Panc1 (cell line): ENCODE results near the gene NINJ2. TPM values are rescaled to one million over a fixed set of nuclear protein-coding genes. Genes with fewer than 3 reads are reported as not detected.

Experiments
- ATAC-seq: fragments of 200-7000 bp; cut with Tn5 transposase; 2 replicates; pipeline ENCODE4 v1.9.1; 2020; ENCODE audit warnings: mild to moderate bottlenecking, moderate library complexity
- BruUV-seq: library from RNA; stranded (reverse); fragments of 400-500 nt; replicated peaks from 2 replicates; lab custom pipeline; 2021; lab: Mats Ljungman, UMichigan
- CTCF ChIA-PET: fragments of 300-600 bp; sonication (Branson Sonifier 250); formaldehyde crosslinking; loops from one replicate; lab custom pipeline; 2022; ENCODE audit warnings: antibody characterized with exemption; lab: Charles Lee
- POLR2A ChIA-PET: fragments of 300-600 bp; sonication (Branson Sonifier 250); formaldehyde crosslinking; loops from one replicate; lab custom pipeline; 2022; ENCODE audit warnings: antibody characterized with exemption; lab: Charles Lee
- DNase-seq: peaks from one replicate; pipeline ENCODE4 v3.0.0-alpha.2; 2010; ENCODE audit warnings: low read depth, low spot score
- H3K27ac ChIP-seq: 2 replicates; pipeline ENCODE4 v1.5.1; 2011; ENCODE audit warnings: mild to moderate bottlenecking, low read length, inconsistent platforms
- H3K27me3 ChIP-seq: fragments of 200-500 bp; sonication (Bioruptor generic); 2 replicates; pipeline ENCODE4 v1.6.0; 2014; ENCODE audit warnings: low read length, inconsistent platforms; ENCODE audit not compliant: control insufficient read depth, insufficient read depth
- H3K36me3 ChIP-seq: fragments of 200-500 bp; sonication (Bioruptor generic); 2 replicates; pipeline ENCODE4 v1.5.1; 2014; ENCODE audit warnings: inconsistent platforms, mild to moderate bottlenecking, low read length, moderate library complexity; ENCODE audit not compliant: control insufficient read depth, insufficient read depth
- H3K4me1 ChIP-seq: 2 replicates; pipeline ENCODE4 v1.5.1; 2011; ENCODE audit warnings: inconsistent platforms, mild to moderate bottlenecking, low read length, moderate library complexity; ENCODE audit not compliant: control insufficient read depth, insufficient read depth
- H3K4me3 ChIP-seq, 2 experiments: 2 replicates each; pipeline ENCODE4 v1.5.1; 2011 to 2012; ENCODE audit warnings: low read depth in 2 of 2, low read length in 2 of 2, mild to moderate bottlenecking in 2 of 2, inconsistent platforms in 1 of 2, moderate library complexity in 1 of 2
- H3K9me3 ChIP-seq: fragments of 200-500 bp; sonication (Bioruptor generic); 2 replicates; pipeline ENCODE4 v1.5.1; 2014; ENCODE audit warnings: low read depth, mild to moderate bottlenecking, inconsistent platforms, low read length, moderate library complexity; ENCODE audit not compliant: control insufficient read depth, insufficient read depth
- POLR2AphosphoS5 ChIP-seq: IDR thresholded peaks from 2 replicates; pipeline ENCODE4 v1.6.1; 2012; ENCODE audit warnings: mild to moderate bottlenecking, low read depth, low read length, moderate library complexity
- REST ChIP-seq, 2 experiments: IDR thresholded peaks; 2 replicates each; pipeline ENCODE4 v1.6.1; 2011 to 2012; ENCODE audit warnings: low read depth in 2 of 2, control low read depth in 1 of 2, low read length in 1 of 2, mild to moderate bottlenecking in 1 of 2, moderate library complexity in 1 of 2; ENCODE audit not compliant: insufficient read depth in 1 of 2
- SIN3A ChIP-seq: IDR thresholded peaks from 2 replicates; pipeline ENCODE4 v1.6.1; 2012; ENCODE audit warnings: low read depth, mild to moderate bottlenecking, low read length, moderate library complexity, borderline replicate concordance; ENCODE audit not compliant: insufficient read depth
- TCF7L2 ChIP-seq: IDR thresholded peaks from 2 replicates; pipeline ENCODE4 v1.6.1; 2011; ENCODE audit warnings: mild to moderate bottlenecking, low read depth, low read length, inconsistent platforms
- in situ Hi-C: cut with HindIII; loops from 2 replicates; pipeline ENCODE4 v1.10.0; 2016; ENCODE audit warnings: low sequenced_read_pairs, low pct_unique_long_range_greater_than_20kb
- intact Hi-C: fragments of 100-400 bp; cut with micrococcal nuclease; formaldehyde crosslinking; loops from one replicate; pipeline ENCODE4 v1.10.0; 2022; ENCODE audit not compliant: unreplicated experiment
- total RNA-seq: library from RNA; stranded (reverse); gene quantifications from one replicate; pipeline ENCODE4 v1.2.1, GENCODE V29; 2021; ENCODE audit not compliant: unreplicated experiment
- TF ChIP-seq, protein P1 (sequence below): fragments of 450-650 bp; IDR thresholded peaks from 2 replicates; pipeline ENCODE4 v1.5.1; 2017; ENCODE audit warnings: mild to moderate bottlenecking

The NINJ2 gene
- total RNA-seq, 1 experiment from 2014 or later = 1.9 TPM

DNA sequence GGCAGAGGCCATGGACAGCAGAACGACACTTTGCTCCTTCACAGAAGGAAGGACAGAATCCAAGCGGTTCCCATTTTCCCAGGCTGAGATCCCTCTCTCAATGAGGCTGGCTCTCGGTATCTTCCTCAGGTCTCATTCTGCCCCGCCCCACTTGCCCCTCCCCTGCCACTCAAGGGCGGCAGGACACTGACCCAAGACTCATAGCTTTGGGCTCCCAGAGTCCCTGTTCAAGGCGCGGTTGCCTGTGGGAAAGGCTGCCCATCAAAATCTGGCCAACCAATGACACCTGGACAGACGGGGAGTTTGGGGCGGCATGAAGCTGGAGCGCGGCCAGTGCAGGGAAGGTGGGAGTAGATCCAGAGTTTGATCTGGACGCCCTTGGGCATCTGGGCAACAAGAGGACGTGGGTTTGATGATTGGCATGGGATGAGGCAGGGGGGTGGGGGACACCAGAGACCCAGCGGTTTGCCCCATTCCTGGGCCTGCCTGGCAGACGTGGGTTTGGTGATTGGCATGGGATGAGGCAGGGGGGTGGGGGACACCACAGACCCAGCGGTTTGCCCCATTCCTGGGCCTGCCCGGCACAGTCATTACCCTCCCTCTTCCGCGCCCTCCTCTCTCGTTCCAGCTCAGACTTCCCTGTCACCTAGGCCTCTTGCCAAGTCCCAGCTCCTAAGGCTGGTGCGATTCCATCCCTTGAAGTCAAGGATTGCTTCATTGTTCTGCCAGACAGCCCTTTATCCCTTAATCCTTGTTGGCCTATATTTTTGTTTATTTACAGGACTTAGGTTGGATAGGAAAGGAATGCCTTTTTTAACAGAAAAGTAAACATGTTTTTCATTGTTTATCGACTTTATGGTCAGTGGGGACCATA, 92.1 kb downstream of the NINJ2 start:
- TSS peak; percentile 76 for BruUV-seq
- ChIA-PET CTCF (interaction anchor here (0.7 to 1.3 kb wide), 5 partner anchors 34 to 239 kb away, joined by 3 to 4 read pairs (median 3); partner anchors contain the start of gene CCDC77), POLR2A (interaction anchor here (0.6 to 0.7 kb wide), 3 partner anchors 94 to 1135 kb away, joined by 3 to 10 read pairs (median 6); no protein-coding TSS in a partner anchor)
- Histone ChIP-seq H3K4me1 (peaks cover 24% of the 10 kb centered on the region), H3K27ac (peak overlapping the region; percentile 98), H3K27me3 (no peaks in the 10 kb centered on the region), H3K36me3 (no peaks in the 10 kb centered on the region), H3K4me3 (peak overlapping the region; percentile 53 to 78), H3K9me3 (no peaks in the 10 kb centered on the region)
- in situ Hi-C loops = no loop called here
- DNase-seq (peak; percentile 59), ATAC-seq (peak; percentile 76)
- intact Hi-C loops = loop anchor here (10.0 kb wide), 1 partner anchor 64 kb away; no protein-coding TSS in a partner anchor
- peak; percentile 82 for TF ChIP-seq TCF7L2
- no peak for TF ChIP-seq POLR2AphosphoS5

GRCh38 chr12:570435-570920, 92.8 kb downstream of the NINJ2 start:
- DNase-seq = peak; percentile 46
- Histone ChIP-seq H3K27ac (peak overlapping the region; percentile 98), H3K4me3 (peak overlapping the region; percentile 53 to 78), H3K27me3 (no peaks in the 10 kb centered on the region), H3K9me3 (no peaks in the 10 kb centered on the region), H3K4me1 (peaks cover 20% of the 10 kb centered on the region), H3K36me3 (no peaks in the 10 kb centered on the region)
- no peak for TF ChIP-seq REST (IDR thresholded peaks at IDR 0.05; ENCODE audit: insufficient read depth in 1 of 2, low read depth in 2 of 2, low read length in 1 of 2)
- peak; percentile 65; the same call in 1 of the 2 replicates for TF ChIP-seq SIN3A
- TF ChIP-seq, protein P1, sequence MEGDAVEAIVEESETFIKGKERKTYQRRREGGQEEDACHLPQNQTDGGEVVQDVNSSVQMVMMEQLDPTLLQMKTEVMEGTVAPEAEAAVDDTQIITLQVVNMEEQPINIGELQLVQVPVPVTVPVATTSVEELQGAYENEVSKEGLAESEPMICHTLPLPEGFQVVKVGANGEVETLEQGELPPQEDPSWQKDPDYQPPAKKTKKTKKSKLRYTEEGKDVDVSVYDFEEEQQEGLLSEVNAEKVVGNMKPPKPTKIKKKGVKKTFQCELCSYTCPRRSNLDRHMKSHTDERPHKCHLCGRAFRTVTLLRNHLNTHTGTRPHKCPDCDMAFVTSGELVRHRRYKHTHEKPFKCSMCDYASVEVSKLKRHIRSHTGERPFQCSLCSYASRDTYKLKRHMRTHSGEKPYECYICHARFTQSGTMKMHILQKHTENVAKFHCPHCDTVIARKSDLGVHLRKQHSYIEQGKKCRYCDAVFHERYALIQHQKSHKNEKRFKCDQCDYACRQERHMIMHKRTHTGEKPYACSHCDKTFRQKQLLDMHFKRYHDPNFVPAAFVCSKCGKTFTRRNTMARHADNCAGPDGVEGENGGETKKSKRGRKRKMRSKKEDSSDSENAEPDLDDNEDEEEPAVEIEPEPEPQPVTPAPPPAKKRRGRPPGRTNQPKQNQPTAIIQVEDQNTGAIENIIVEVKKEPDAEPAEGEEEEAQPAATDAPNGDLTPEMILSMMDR = no peak
- no peak; the same call in 1 of the 2 replicates for TF ChIP-seq POLR2AphosphoS5
- no peak for TF ChIP-seq TCF7L2
- intact Hi-C loops = loop anchor here (10.0 kb wide), 1 partner anchor 64 kb away; no protein-coding TSS in a partner anchor
- in situ Hi-C loops = no loop called here
- ChIA-PET CTCF (interaction anchor here (0.6 to 1.2 kb wide), 4 partner anchors 35 to 288 kb away, joined by 3 to 4 read pairs (median 4); no protein-coding TSS in a partner anchor), POLR2A (interaction anchor here (0.6 to 0.7 kb wide), 2 partner anchors 247 to 1136 kb away, joined by 3 to 10 read pairs; no protein-coding TSS in a partner anchor)
- no TSS peak for BruUV-seq
- ATAC-seq = peak; percentile 82
